ENCODE data around the gene GET4.

The GET4 gene

DNA sequence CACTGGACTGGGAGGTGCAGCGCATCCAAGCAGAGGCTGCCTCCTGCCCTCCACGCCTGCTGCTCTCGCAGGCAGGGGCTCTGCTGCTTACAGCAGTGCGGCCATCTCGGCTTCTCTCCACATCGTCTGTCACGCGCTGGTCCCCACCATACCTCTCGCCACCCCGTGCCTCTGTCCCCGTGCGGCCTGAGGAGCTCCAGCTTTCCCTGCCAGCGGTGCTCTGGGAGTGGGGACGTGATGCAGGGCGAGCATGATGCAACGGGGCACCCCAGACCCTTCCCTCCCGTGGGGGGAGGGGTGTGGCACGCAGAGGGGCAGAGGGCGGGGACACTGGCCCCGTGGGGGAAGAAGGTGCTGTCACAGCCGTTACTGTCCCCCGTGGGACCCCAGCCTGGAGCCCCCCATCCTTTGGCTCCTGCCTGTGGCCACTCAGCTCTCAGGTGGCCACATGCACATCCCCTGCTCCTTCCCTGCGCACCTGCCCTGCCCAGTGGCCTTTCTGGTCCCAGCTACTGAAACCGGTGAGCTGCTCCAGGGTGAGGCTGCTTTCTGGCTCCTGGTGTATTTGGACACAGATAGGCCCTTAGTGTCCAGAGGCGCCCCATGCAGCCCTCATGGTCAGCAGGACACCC is 9.0 kb downstream of the GET4 start (continued):
- TF ChIP-seq, protein P1, sequence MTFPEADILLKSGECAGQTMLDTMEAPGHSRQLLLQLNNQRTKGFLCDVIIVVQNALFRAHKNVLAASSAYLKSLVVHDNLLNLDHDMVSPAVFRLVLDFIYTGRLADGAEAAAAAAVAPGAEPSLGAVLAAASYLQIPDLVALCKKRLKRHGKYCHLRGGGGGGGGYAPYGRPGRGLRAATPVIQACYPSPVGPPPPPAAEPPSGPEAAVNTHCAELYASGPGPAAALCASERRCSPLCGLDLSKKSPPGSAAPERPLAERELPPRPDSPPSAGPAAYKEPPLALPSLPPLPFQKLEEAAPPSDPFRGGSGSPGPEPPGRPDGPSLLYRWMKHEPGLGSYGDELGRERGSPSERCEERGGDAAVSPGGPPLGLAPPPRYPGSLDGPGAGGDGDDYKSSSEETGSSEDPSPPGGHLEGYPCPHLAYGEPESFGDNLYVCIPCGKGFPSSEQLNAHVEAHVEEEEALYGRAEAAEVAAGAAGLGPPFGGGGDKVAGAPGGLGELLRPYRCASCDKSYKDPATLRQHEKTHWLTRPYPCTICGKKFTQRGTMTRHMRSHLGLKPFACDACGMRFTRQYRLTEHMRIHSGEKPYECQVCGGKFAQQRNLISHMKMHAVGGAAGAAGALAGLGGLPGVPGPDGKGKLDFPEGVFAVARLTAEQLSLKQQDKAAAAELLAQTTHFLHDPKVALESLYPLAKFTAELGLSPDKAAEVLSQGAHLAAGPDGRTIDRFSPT (tag by site-specific recombination; IDR thresholded peaks at IDR 0.05) = no peak
- TF ChIP-seq KLF8 (tag by site-specific recombination; IDR thresholded peaks at IDR 0.05) (no peak), ZNF529 (tag by site-specific recombination; IDR thresholded peaks at IDR 0.05; ENCODE audit: insufficient replicate concordance) (no peak), ZNF394 (tag by site-specific recombination; IDR thresholded peaks at IDR 0.05; ENCODE audit: borderline replicate concordance) (no peak), ZNF670 (tag by site-specific recombination; IDR thresholded peaks at IDR 0.05; ENCODE audit: low read depth) (no peak), ZNF146 (tag by site-specific recombination; IDR thresholded peaks at IDR 0.05) (no peak), ZNF560 (tag by site-specific recombination; IDR thresholded peaks at IDR 0.05; ENCODE audit: borderline replicate concordance) (no peak), ZNF76 (tag by site-specific recombination; IDR thresholded peaks at IDR 0.05; ENCODE audit: borderline replicate concordance, low read depth) (no peak), SETDB1 (IDR thresholded peaks at IDR 0.05; ENCODE audit: insufficient read length, low read length) (no peak)
- TF ChIP-seq, protein P2, sequence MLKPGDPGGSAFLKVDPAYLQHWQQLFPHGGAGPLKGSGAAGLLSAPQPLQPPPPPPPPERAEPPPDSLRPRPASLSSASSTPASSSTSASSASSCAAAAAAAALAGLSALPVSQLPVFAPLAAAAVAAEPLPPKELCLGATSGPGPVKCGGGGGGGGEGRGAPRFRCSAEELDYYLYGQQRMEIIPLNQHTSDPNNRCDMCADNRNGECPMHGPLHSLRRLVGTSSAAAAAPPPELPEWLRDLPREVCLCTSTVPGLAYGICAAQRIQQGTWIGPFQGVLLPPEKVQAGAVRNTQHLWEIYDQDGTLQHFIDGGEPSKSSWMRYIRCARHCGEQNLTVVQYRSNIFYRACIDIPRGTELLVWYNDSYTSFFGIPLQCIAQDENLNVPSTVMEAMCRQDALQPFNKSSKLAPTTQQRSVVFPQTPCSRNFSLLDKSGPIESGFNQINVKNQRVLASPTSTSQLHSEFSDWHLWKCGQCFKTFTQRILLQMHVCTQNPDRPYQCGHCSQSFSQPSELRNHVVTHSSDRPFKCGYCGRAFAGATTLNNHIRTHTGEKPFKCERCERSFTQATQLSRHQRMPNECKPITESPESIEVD (tag by site-specific recombination; IDR thresholded peaks at IDR 0.05) = no peak

DNA sequence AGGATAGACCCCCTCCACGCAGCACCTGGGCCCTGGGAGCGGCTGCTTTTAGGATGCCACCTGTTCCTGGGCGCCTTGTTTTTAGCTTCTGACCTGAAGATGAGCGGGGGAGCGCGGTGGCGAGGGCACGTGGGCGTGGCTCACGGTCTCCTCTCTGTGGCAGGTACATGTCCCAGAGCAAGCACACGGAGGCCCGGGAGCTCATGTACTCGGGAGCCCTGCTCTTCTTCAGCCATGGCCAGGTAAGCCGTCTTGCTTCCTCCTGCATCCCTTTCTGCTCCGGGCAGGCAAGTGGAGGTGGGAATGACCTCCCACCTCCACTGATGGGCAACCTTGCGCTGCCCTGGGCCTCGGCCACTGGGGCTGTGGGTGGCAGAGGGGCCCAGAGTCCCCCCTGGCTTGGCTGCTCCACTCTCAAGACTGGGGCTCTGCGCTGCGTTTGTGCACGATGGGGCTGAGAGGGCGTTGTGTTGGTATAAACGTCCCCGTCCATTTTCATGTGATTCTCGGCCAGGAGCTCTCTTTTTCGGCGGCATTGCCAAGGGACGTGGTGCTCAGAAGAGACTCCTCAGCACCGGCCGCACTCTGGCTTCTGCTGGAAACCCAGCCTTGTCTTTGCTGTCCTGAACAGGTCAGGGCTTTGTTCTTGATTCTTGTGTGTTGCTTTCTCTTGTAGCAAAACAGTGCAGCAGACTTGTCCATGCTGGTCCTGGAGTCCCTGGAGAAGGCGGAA is 9.7 kb downstream of the GET4 start:
- ChIA-PET CTCF (no interaction called here), POLR2A (no interaction called here)
- Histone ChIP-seq H3K9me3 (ENCODE audit: control insufficient read depth, insufficient read depth, low read depth, low read length) (no peaks in the 10 kb centered on the region), H3K36me3 (ENCODE audit: control insufficient read depth in 2 of 2, insufficient read depth in 1 of 2, low read length in 2 of 2) (peaks cover 5 to 53% of the 10 kb centered on the region in 2 experiments; a peak in 2 of 3 replicates), H3K4me1 (ENCODE audit: control insufficient read depth, insufficient read depth, low read length) (no peaks in the 10 kb centered on the region), H3K4me3 (ENCODE audit: low read depth, low read length) (no peak overlapping the region), H3K27ac (ENCODE audit: extremely low read depth, low read depth, low read length) (no peak overlapping the region)
- TF ChIP-seq GLIS2 (tag by site-specific recombination; IDR thresholded peaks at IDR 0.05) (no peak), ZNF112 (tag by site-specific recombination; IDR thresholded peaks at IDR 0.05) (no peak), HOXD13 (CRISPR knock-in tag; IDR thresholded peaks at IDR 0.05; ENCODE audit: borderline replicate concordance) (no peak), ZNF629 (tag by site-specific recombination; IDR thresholded peaks at IDR 0.05) (no peak), ZFP37 (tag by site-specific recombination; IDR thresholded peaks at IDR 0.05) (no peak), ZNF510 (tag by site-specific recombination; IDR thresholded peaks at IDR 0.05; ENCODE audit: insufficient replicate concordance) (no peak), SETDB1 (IDR thresholded peaks at IDR 0.05; ENCODE audit: insufficient read length, low read length) (no peak), ZNF701 (tag by site-specific recombination; IDR thresholded peaks at IDR 0.05) (no peak), KLF8 (tag by site-specific recombination; IDR thresholded peaks at IDR 0.05) (no peak), ZNF571 (tag by site-specific recombination; IDR thresholded peaks at IDR 0.05) (no peak), ZNF544 (tag by site-specific recombination; IDR thresholded peaks at IDR 0.05) (no peak), ZNF830 (tag by site-specific recombination; IDR thresholded peaks at IDR 0.05; ENCODE audit: low read depth) (no peak), ZNF311 (tag by site-specific recombination; IDR thresholded peaks at IDR 0.05; ENCODE audit: borderline replicate concordance) (no peak)
- TF ChIP-seq, protein P3, sequence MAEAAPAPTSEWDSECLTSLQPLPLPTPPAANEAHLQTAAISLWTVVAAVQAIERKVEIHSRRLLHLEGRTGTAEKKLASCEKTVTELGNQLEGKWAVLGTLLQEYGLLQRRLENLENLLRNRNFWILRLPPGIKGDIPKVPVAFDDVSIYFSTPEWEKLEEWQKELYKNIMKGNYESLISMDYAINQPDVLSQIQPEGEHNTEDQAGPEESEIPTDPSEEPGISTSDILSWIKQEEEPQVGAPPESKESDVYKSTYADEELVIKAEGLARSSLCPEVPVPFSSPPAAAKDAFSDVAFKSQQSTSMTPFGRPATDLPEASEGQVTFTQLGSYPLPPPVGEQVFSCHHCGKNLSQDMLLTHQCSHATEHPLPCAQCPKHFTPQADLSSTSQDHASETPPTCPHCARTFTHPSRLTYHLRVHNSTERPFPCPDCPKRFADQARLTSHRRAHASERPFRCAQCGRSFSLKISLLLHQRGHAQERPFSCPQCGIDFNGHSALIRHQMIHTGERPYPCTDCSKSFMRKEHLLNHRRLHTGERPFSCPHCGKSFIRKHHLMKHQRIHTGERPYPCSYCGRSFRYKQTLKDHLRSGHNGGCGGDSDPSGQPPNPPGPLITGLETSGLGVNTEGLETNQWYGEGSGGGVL (tag by site-specific recombination; IDR thresholded peaks at IDR 0.05) = no peak
- TF ChIP-seq, protein P4, sequence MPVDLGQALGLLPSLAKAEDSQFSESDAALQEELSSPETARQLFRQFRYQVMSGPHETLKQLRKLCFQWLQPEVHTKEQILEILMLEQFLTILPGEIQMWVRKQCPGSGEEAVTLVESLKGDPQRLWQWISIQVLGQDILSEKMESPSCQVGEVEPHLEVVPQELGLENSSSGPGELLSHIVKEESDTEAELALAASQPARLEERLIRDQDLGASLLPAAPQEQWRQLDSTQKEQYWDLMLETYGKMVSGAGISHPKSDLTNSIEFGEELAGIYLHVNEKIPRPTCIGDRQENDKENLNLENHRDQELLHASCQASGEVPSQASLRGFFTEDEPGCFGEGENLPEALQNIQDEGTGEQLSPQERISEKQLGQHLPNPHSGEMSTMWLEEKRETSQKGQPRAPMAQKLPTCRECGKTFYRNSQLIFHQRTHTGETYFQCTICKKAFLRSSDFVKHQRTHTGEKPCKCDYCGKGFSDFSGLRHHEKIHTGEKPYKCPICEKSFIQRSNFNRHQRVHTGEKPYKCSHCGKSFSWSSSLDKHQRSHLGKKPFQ (tag by site-specific recombination; IDR thresholded peaks at IDR 0.05) = no peak
